Fibroblast of lung (primary cell): ENCODE data around the gene CCDC141.

ENCODE experiments used
- CTCF ChIP-seq, 2 donors: IDR thresholded peaks in 1 of 2; conservative IDR thresholded peaks in 1 of 2; 1 replicate in 1 of 2; 2 replicates in 1 of 2; pipeline ENCODE4 v1.5.1; 2011 to 2012; ENCODE audit warnings: low read length in 2 of 2, control low read depth in 1 of 2, inconsistent platforms in 1 of 2, low read depth in 1 of 2, mild to moderate bottlenecking in 1 of 2
- EZH2 ChIP-seq: IDR thresholded peaks from 2 replicates; pipeline ENCODE4 v1.5.1; 2012; ENCODE audit warnings: low read length, control low read depth, mild to moderate bottlenecking; ENCODE audit errors: missing control alignments

- TF ChIP-seq EZH2 (no peak), CTCF (conservative IDR thresholded peaks at IDR 0.05 in 1 of 2, IDR thresholded peaks at IDR 0.05 in 1 of 2; ENCODE audit: low read depth in 1 of 2, low read length in 2 of 2) (no peak)
Observed at GRCh38 chr2:178800510-178800909, 249.4 kb downstream of the CCDC141 start.
